Globus pallidus (tissue), 1 donor: ENCODE data around the gene FAM131C.
"Not testable (repeated sequence)": the region's sequence is repeated elsewhere in the genome, so short reads cannot be mapped to it uniquely, and the experiment has no call there.

Source experiments
- DNase-seq: peaks from one replicate; pipeline ENCODE4 v3.0.0-alpha.2; 2015; ENCODE audit warnings: low spot score

Gene FAM131C

DNA sequence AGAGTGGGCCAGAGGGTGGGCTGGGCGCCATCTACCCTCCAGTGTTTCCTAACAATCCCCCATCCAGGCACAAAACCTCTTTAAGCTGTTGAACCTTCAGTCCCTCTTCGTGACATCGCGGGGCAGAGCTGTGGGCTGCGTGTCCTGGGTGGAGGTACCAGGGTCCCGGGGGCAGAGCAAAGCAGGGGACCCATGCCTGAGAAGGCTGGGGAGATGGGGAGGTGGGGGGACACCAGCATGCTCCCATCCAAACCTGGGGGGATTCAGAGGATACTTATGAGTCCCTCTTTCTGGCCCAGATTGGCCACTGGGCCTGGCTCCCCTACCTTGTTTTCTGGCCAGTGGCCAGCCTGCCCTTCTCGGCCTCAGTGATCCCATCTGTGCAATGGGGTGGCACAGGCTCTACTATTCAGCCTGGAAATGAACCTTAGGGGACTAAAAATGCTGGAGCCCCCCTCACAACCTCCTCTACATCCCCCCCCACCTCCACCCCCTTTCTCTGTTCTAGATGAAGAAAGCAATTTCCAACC, 40.3 kb downstream of the FAM131C start:
- not testable (repeated sequence) for DNase-seq

GRCh38 chr1:16032388-16033102, 40.9 kb downstream of the FAM131C start:
- DNase-seq: peak; percentile 73

- DNase-seq: no peak
These were observed 41.9 kb downstream of the FAM131C start for GRCh38 chr1:16031551-16031950.

DNA sequence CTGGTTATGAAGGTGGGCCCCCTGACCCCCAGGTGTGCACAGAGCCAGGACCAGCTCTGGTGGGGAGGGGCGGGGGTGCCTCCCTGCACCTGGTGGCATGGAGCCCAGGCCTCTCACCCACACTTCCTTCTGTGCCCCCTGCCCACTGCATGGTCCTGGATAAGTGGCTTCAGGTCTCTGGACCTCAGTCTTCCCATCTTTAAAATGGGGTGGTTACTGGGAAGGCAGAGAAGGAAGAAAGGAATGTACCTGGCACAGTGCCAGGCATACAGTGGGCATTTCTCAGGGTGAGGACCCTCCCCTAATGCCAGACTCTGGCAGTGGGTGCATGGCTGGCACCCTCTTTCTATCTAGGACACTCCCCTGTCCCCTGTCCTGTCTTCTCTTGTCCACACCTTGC, 44.2 kb downstream of the FAM131C start:
- no peak for DNase-seq

DNA sequence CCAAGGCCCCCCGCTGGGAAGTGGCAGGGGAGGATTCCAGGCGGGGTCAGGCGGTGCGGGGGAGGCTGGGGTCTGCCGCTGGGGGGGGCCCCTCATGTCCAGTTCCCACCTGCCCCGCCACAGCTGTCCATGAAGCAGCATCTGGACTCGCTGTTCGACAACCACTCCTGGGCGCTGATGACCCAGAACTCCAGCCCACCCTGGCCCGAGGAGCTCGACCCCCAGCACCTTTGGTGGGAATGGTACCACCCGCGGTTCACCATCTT, 44.5 kb downstream of the FAM131C start:
- DNase-seq: not testable (repeated sequence)

DNA sequence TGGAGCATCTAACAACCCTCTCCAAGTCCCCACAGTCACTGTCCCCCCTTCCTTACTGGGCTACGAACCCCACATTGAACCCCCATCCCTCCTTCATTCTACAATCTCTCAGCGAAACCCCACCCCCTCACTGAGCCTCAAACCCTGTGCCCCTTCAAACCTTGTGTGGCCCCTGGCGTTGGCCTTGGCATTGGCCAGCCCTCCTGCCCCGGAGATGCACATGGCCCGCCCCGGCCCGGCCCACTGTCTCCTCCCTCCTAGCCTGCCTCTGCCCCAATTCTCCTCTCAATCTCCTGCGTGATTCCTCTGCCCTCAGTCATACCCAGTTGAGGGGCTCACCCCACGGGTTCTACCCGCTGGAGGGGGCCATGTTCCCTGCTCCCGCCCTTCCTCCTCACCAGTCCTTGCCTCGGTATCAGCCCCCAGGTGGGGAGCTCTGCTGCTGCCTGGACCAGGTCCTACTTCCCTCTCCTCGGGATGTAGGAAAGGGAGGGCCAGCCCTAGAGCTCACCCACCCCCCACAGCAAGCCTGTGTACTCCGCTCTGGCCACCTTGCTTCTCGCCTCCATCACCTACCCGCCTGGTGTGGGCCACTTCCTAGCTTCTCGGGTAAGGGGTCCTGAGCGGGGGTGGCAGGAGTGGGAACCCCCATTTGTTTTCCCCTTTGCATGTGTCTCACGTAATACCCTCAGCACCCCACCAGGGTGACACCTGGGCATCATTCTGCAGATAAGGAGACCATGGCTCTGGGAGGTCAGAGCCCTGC, 45.0 kb downstream of the FAM131C start:
- no peak for DNase-seq

- no peak for DNase-seq
These were observed 46.5 kb downstream of the FAM131C start for GRCh38 chr1:16026723-16027484.

GRCh38 chr1:16026302-16026701, 47.1 kb downstream of the FAM131C start:
- DNase-seq: not testable (repeated sequence)

GRCh38 chr1:16023050-16023653, 50.3 kb downstream of the FAM131C start:
- DNase-seq: no peak

DNA sequence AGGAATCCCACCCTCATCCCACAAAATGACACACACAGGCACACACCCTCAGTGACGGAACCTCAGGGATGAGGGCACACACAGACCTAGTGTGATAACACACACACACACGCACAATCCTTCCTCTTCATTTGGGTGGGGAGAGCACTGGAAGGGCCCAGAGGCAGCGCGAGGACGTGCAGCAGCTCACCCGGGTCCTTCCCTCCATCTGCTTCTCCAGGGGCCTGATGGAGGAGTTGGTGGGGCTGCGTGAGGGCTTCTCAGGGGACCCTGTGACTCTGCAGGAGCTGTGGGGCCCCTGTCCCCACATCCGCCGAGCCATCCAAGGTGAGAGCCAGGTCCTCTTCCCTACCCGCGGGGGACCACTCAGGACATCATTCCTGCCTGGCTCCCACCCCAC, 51.1 kb downstream of the FAM131C start:
- DNase-seq: no peak

DNA sequence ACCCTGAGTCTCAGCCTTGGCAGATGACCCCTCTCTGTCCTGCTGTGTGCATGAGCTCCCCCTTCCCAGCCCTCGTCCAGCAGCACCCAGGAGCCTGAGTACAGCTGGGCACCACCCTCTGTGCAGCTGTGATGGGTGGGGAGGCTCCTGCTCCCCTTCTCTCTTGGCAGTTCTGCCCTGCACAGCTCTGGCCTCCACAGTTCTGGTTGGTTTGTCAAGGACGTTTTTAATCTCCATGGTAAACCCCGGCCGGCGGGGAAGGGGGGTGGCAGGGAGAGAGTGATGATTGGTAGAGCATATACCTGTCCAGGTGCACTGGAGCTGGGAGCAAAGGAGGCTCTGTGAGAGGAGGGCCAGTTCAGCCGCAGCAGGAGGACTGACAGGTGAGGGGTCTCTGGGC, 51.8 kb downstream of the FAM131C start, which contains the start of gene CLCNKA:
Gene CLCNKA (plus strand): TSS at position 356 of the 400 bp plus-strand sequence. CDS start 584 bp downstream, outside the sequence.
- no peak for DNase-seq

DNA sequence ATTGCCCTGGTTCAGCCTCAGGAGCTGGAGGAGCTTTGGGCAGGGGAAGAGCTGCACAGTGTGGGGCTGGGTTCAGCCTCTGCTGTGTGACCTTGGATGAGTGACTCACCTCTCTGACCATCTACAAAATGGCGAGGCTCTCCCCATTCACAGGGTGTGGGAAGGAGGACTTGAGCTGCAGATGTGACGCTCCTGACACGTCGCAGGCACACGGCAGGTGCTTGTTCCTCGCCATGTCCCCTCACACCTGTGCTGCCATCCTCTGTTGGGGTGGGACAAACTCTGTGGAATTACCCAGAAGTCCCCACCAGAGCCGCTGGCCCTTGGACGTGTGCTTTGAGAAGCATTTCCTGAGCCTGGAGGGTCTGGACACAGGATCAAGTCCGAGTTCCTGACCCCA, 52.6 kb downstream of the FAM131C start:
- not testable (repeated sequence) for DNase-seq

- DNase-seq: no peak
These were observed 53.1 kb downstream of the FAM131C start for GRCh38 chr1:16020325-16020724.

DNA sequence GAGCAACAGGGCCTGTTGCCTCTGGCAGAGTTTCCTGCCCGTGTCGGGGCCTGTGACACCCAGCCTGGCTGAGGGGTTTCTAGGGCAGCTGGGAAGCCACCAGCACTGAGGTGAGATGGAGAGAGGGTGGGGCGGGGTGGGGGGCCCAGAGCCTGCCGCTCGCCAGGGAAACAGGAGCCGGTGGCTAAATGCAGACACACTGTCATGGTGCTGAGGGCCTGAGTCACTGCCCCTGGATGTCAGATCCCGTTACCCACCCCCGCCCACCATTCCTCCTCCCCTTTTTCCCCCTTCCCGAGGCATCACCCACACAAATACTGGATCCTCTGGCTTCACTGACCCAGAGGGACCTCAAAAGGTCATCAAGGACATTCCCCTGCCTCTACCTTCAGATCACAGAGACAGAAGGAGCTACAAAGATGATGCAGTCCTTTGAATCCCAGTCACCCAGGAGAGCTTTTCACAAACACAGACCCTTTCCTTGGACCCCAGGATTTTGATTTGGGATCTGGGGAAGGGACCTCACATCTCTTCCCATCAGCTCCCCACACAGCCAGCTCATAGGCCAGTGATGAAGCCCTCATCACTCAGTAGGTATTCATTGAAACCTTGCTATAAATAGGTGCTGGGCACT, 53.7 kb downstream of the FAM131C start:
- no peak for DNase-seq

GRCh38 chr1:16018749-16019643, 54.5 kb downstream of the FAM131C start:
- no peak for DNase-seq

DNA sequence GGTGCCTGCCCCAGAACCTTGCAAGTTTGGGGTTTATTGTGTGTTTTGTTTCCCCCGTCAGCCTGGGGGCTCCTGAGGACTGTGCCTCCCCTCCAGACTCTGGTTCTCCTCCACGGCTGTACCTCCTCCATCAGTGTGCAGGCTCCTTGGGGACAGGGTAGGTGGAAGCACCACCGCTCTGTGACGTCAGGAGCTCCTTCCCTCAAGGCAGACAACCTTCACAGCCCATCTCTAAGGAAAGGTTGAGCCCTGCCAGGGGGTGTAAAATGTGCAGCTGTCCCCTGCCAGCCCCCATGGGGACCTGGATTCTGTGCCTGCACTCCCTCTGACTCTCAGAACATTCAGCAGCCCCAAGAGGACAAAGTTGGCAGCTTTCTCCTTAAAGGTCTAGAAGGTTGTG, 55.1 kb downstream of the FAM131C start:
- no peak for DNase-seq

GRCh38 chr1:16017461-16018303, 55.8 kb downstream of the FAM131C start, which contains the start of gene HSPB7:
Gene HSPB7, minus strand, starts transcription at chr1:16018043. Its CDS starts 80 bp downstream, at chr1:16017963.
- no peak for DNase-seq

DNA sequence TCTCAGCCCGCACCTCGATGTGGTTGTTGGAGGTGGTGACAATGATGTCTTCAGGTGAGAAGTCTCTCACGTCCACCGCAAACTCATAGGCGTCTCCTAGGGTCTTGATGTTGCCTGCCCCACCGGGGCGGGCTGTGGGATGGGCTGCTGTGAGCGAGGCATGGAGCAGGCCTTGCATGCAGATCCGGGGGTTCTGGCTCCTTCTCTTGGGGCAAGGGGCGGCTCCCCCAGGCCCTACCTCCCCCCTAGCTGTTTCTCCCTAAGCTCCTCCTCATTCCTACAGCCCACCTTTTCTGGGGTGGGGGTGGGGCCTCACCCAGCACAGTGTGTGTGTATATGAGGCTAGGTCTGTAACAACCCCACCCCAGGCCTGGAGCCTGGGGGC, 56.4 kb downstream of the FAM131C start:
- DNase-seq: no peak
